ENCODE measurements around the gene TMEM132E. TPM values are rescaled to one million over a fixed set of nuclear protein-coding genes. Genes with fewer than 3 reads are reported as not detected.

The TMEM132E gene, protein sequence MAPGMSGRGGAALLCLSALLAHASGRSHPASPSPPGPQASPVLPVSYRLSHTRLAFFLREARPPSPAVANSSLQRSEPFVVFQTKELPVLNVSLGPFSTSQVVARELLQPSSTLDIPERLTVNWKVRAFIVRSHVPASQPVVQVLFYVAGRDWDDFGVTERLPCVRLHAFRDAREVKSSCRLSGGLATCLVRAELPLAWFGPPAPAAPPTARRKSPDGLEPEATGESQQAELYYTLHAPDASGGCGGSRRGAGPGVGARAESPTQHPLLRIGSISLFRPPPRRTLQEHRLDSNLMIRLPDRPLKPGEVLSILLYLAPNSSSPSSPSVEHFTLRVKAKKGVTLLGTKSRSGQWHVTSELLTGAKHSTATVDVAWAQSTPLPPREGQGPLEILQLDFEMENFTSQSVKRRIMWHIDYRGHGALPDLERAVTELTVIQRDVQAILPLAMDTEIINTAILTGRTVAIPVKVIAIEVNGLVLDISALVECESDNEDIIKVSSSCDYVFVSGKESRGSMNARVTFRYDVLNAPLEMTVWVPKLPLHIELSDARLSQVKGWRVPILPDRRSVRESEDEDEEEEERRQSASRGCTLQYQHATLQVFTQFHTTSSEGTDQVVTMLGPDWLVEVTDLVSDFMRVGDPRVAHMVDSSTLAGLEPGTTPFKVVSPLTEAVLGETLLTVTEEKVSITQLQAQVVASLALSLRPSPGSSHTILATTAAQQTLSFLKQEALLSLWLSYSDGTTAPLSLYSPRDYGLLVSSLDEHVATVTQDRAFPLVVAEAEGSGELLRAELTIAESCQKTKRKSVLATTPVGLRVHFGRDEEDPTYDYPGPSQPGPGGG (N-terminal part only)
- 3.3 and 3.6 TPM in 2 replicates for total RNA-seq
- long read RNA-seq, partial matches to known transcripts = 0 of 1 reads
- long read RNA-seq, other reads (novel, unspliced or antisense) = 1 of 1 reads

- TF ChIP-seq, protein P1, sequence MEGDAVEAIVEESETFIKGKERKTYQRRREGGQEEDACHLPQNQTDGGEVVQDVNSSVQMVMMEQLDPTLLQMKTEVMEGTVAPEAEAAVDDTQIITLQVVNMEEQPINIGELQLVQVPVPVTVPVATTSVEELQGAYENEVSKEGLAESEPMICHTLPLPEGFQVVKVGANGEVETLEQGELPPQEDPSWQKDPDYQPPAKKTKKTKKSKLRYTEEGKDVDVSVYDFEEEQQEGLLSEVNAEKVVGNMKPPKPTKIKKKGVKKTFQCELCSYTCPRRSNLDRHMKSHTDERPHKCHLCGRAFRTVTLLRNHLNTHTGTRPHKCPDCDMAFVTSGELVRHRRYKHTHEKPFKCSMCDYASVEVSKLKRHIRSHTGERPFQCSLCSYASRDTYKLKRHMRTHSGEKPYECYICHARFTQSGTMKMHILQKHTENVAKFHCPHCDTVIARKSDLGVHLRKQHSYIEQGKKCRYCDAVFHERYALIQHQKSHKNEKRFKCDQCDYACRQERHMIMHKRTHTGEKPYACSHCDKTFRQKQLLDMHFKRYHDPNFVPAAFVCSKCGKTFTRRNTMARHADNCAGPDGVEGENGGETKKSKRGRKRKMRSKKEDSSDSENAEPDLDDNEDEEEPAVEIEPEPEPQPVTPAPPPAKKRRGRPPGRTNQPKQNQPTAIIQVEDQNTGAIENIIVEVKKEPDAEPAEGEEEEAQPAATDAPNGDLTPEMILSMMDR (conservative IDR thresholded peaks at IDR 0.05) = no peak
- no peaks in the 10 kb centered on the region for H3K9me3 Mint-ChIP-seq
- DNase-seq (ENCODE audit: low read depth, low spot score) = no peak
- H3K27ac Mint-ChIP-seq (ENCODE audit: unreplicated experiment) = no peak within 1 kb of the TSS
- peaks cover 22% of the 10 kb centered on the region for H3K4me1 Mint-ChIP-seq
- H3K36me3 Mint-ChIP-seq (ENCODE audit: low read depth) = no peaks in the 10 kb centered on the region
- peaks cover 94% of the 10 kb centered on the region for H3K27me3 Mint-ChIP-seq (ENCODE audit: low read depth)
- peak within 1 kb of the TSS; percentile 92 for H3K4me3 Mint-ChIP-seq
Measured at GRCh38 chr17:34579017-34579946, at the start of gene TMEM132E. TMEM132E (plus strand) TSS chr17:34579582; CDS start chr17:34581077, 1,495 bp downstream.

DNA sequence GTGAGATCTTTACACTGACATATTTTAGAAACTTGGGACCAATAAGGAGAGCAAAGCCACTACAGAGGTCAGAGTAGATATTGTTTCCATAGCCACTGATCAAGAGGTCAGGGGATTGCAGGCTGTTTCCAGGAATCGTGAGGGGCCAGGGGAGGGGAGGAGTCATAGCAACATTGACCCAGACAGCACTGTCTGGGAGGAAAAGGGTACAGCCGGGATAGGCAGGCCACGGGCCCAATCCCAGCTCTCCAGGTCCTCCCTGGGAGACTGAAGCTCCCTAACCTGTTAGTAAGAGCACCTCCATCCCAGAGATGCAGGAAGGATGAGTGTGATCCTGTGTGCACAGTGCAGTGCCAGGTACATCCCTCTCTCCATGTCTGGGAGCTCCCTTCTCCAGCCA is 48.5 kb upstream of the TMEM132E start:
- Mint-ChIP-seq H3K27ac (ENCODE audit: unreplicated experiment) (no peak overlapping the region), H3K9me3 (no peaks in the 10 kb centered on the region)

DNA sequence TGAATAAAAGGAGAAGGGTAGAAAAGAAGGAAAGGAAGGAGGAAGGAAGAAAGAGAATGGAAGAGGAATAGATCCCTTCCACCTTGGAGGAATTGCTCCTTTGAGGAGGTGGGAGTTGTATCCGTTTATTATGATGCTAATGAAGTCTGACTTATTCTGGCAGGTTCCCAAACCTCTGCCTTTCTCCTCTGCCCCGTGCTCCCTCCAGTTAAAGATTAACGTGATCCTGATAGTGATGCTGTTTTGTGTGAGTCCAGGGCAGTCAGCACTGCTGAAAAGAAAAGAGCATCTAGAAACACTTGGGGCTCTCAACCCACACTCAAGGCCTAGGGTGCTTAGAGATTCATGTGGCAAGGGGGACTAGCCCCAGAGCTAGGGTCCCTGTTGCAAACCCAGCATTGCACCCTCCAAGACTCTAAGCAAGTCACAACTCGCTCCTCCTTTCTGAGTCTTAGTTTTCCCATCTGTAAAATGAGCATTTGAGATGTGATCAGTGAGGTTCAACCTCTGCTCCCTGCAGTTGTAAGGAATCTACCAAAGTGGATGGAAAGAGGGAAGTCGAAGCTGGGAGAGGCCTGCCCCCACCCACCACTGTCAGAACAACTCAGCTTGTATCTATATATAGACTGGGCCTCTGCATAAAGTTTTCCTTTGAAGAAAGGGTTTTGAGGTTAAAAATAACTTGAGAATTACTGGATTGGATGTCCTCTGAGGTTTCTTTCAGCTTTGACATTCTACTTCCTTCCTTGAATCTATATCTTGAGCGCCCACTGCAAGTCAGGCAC is 46.9 kb upstream of the TMEM132E start:
- H3K9me3 Mint-ChIP-seq = no peaks in the 10 kb centered on the region
- no peaks in the 10 kb centered on the region for H3K36me3 Mint-ChIP-seq (ENCODE audit: low read depth)
- no peak overlapping the region for H3K4me3 Mint-ChIP-seq
- peaks cover 59% of the 10 kb centered on the region for H3K27me3 Mint-ChIP-seq (ENCODE audit: low read depth)
- DNase-seq (ENCODE audit: low read depth, low spot score) = no peak
- H3K4me1 Mint-ChIP-seq = peaks cover 4% of the 10 kb centered on the region
- no peak overlapping the region for H3K27ac Mint-ChIP-seq (ENCODE audit: unreplicated experiment)
- TF ChIP-seq, protein P1 (conservative IDR thresholded peaks at IDR 0.05) = no peak

More for the DNA sequence above, 48.5 kb upstream of the TMEM132E start:
- H3K36me3 Mint-ChIP-seq (ENCODE audit: low read depth) = no peaks in the 10 kb centered on the region
- peaks cover 4% of the 10 kb centered on the region for H3K4me1 Mint-ChIP-seq
- TF ChIP-seq, protein P1 (conservative IDR thresholded peaks at IDR 0.05) = no peak
- H3K4me3 Mint-ChIP-seq = no peak overlapping the region
- H3K27me3 Mint-ChIP-seq (ENCODE audit: low read depth) = peaks cover 48% of the 10 kb centered on the region
- DNase-seq (ENCODE audit: low read depth, low spot score) = no peak

DNA sequence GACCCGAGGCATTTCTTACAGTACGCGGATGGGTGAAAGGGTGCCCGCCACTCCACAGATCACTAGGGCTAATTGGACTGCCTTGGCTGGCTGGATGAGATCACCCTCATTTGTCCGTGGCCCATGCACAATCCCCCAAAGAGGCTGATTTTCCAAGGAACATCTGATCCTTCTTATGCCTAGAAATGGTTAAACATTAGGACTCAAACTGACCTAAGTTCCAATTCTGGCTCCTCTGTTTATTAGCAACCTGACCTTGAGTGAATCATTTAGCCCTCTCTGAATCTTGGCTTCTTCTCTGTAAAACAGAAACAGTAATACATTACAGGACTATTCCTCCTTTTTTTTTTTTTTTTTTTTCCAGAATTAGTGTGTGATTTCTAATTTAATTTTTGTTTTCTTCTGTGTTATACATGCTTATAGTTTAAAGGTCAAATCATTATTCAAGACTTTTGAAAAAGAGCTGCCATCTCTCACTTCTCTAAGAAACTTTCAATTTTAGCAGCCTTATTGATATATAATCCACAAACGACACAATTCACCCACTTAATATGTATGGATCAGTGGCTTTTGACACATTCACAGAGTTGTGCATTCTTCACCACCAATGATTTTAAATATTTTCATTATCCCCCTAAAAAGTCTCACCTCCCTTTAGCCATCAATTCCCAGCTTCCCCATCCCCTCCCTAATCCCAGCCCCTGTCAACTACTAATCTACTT is 45.4 kb upstream of the TMEM132E start:
- DNase-seq (ENCODE audit: low read depth, low spot score) = no peak
- H3K36me3 Mint-ChIP-seq (ENCODE audit: low read depth) = no peaks in the 10 kb centered on the region
- H3K27ac Mint-ChIP-seq (ENCODE audit: unreplicated experiment) = no peak overlapping the region
- TF ChIP-seq, protein P1 (conservative IDR thresholded peaks at IDR 0.05) = no peak
- no peaks in the 10 kb centered on the region for H3K9me3 Mint-ChIP-seq
- no peak overlapping the region for H3K4me3 Mint-ChIP-seq
- H3K4me1 Mint-ChIP-seq = peaks cover 4% of the 10 kb centered on the region
- H3K27me3 Mint-ChIP-seq (ENCODE audit: low read depth) = peaks cover 66% of the 10 kb centered on the region

Measured in neural crest cell (in vitro differentiated cells).